CD4-positive, alpha-beta T cell (primary cell): ENCODE measurements around the gene TLE1. TPM values are rescaled to one million over a fixed set of nuclear protein-coding genes. Genes with fewer than 3 reads are reported as not detected.

ENCODE experiments used
- ATAC-seq: fragments of 200-7000 bp; cut with Tn5 transposase; one replicate; pipeline ENCODE4 v1.10.0; 2022; ENCODE audit warnings: mild to moderate bottlenecking; ENCODE audit not compliant: poor library complexity
- CTCF ChIA-PET: fragments of 350-600 bp; sonication (Branson Sonifier 250); formaldehyde crosslinking; loops from one replicate; lab custom pipeline; 2021; ENCODE audit warnings: antibody characterized with exemption, inconsistent platforms; lab: Charles Lee
- POLR2A ChIA-PET: fragments of 350-600 bp; sonication (Branson Sonifier 250); formaldehyde crosslinking; loops from one replicate; lab custom pipeline; 2021; ENCODE audit warnings: antibody characterized with exemption, inconsistent platforms; lab: Charles Lee
- DNase-seq, 14 experiments: peaks; one replicate each; pipeline ENCODE4 v3.0.0-alpha.2; 2013 to 2020; ENCODE audit warnings: mixed read lengths in 2 of 14
- H3K27ac ChIP-seq, 2 donors: one replicate each; pipeline versions ENCODE4 v1.5.1 to v1.7.0; 2013; ENCODE audit warnings: low read length in 2 of 2, low read depth in 1 of 2, mild to moderate bottlenecking in 1 of 2
- H3K27me3 ChIP-seq, 2 experiments: 1 replicate in 1 of 2; 2 replicates in 1 of 2; pipeline versions ENCODE4 v1.6.1 to v1.7.0; 2013; ENCODE audit warnings: low read length in 2 of 2, control low read depth in 1 of 2, mild to moderate bottlenecking in 1 of 2, moderate library complexity in 1 of 2; ENCODE audit not compliant: insufficient read depth in 2 of 2, control insufficient read depth in 1 of 2
- H3K36me3 ChIP-seq: one replicate; pipeline ENCODE4 v1.6.1; 2013; ENCODE audit warnings: low read length, control low read depth; ENCODE audit not compliant: insufficient read depth
- H3K4me1 ChIP-seq: one replicate; pipeline ENCODE4 v1.6.1; 2013; ENCODE audit warnings: low read length, control low read depth; ENCODE audit not compliant: insufficient read depth
- H3K4me3 ChIP-seq: one replicate; pipeline ENCODE4 v1.5.1; 2013; ENCODE audit warnings: mild to moderate bottlenecking, low read length, moderate library complexity
- H3K9me3 ChIP-seq, 2 experiments: 1 replicate in 1 of 2; 2 replicates in 1 of 2; pipeline versions ENCODE4 v1.6.1 to v1.7.0; 2013; ENCODE audit warnings: low read length in 2 of 2, mild to moderate bottlenecking in 2 of 2, control low read depth in 1 of 2, moderate library complexity in 1 of 2; ENCODE audit not compliant: control insufficient read depth in 1 of 2, insufficient read depth in 1 of 2
- H3K27ac Mint-ChIP-seq: one replicate; pipeline ENCODE4 v1.8.0; 2020; ENCODE audit warnings: mixed read lengths
- H3K27me3 Mint-ChIP-seq: one replicate; pipeline ENCODE4 v1.8.0; 2021; ENCODE audit warnings: mixed read lengths
- H3K36me3 Mint-ChIP-seq: one replicate; pipeline ENCODE4 v1.8.0; 2021; ENCODE audit warnings: low read depth, mixed read lengths
- H3K4me1 Mint-ChIP-seq: one replicate; pipeline ENCODE4 v1.8.0; 2021; ENCODE audit warnings: low read depth, mixed read lengths
- H3K4me3 Mint-ChIP-seq: one replicate; pipeline ENCODE4 v1.8.0; 2020; ENCODE audit warnings: mild to moderate bottlenecking, mixed read lengths
- H3K9me3 Mint-ChIP-seq: one replicate; pipeline ENCODE4 v1.8.0; 2020; ENCODE audit warnings: mixed read lengths
- intact Hi-C, 2 experiments: fragments of 100-400 bp; cut with DNase I in 1 of 2; cut with micrococcal nuclease in 1 of 2; formaldehyde crosslinking; loops; one replicate each; pipeline versions ENCODE4 v1.15.1 to v1.9.0; 2023 to 2025; cut with DNase I, micrococcal nuclease
- total RNA-seq, 174 experiments: library from RNA in 2 of 174; stranded (reverse) in 2 of 174; gene quantifications; one replicate each; pipeline ENCODE4 v1.2.3 and lab custom pipeline; 2021 to 2026
- TF ChIP-seq, protein P1 (sequence below): fragments of 200-600 bp; IDR thresholded peaks from one replicate; pipeline ENCODE4 v1.8.0; 2022; ENCODE audit warnings: antibody characterized with exemption, mild to moderate bottlenecking

TLE1 gene
- total RNA-seq, 2 experiments from 2014 or later, result 3.4 to 3.5 TPM

DNA sequence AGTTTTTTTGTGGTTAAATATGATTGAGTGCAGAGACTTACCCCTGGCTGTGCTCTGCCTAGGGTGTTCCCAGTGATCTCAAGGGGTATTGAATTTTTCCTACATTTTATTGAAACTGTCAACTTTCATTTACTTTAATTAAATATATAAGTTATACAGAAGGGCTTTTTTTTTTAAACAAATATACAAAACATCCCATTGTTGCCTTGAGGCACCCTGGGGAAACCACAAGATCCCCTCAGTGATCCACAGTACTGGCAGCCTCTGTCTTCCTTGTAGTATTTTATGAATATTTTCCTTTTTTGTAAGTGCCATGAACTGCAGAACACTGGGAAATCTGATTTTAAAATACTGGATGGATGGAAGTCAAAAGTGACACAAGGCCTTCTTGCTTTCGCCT, 123.7 kb downstream of the TLE1 start:
- H3K4me1 Mint-ChIP-seq, result no peaks in the 10 kb centered on the region
- intact Hi-C loops, result no loop called here
- ATAC-seq, result no peak
- TF ChIP-seq, protein P1, sequence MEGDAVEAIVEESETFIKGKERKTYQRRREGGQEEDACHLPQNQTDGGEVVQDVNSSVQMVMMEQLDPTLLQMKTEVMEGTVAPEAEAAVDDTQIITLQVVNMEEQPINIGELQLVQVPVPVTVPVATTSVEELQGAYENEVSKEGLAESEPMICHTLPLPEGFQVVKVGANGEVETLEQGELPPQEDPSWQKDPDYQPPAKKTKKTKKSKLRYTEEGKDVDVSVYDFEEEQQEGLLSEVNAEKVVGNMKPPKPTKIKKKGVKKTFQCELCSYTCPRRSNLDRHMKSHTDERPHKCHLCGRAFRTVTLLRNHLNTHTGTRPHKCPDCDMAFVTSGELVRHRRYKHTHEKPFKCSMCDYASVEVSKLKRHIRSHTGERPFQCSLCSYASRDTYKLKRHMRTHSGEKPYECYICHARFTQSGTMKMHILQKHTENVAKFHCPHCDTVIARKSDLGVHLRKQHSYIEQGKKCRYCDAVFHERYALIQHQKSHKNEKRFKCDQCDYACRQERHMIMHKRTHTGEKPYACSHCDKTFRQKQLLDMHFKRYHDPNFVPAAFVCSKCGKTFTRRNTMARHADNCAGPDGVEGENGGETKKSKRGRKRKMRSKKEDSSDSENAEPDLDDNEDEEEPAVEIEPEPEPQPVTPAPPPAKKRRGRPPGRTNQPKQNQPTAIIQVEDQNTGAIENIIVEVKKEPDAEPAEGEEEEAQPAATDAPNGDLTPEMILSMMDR, result no peak
- Histone ChIP-seq H3K4me3 (no peak overlapping the region), H3K4me1 (no peaks in the 10 kb centered on the region), H3K27me3 (no peaks in the 10 kb centered on the region), H3K36me3 (no peaks in the 10 kb centered on the region), H3K27ac (no peak overlapping the region), H3K9me3 (peaks cover 0 to 4% of the 10 kb centered on the region in 2 experiments)
- peaks cover 3% of the 10 kb centered on the region for H3K9me3 Mint-ChIP-seq
- ChIA-PET CTCF (no interaction called here), POLR2A (no interaction called here)
- H3K27me3 Mint-ChIP-seq, result no peaks in the 10 kb centered on the region
- no peaks in the 10 kb centered on the region for H3K36me3 Mint-ChIP-seq
- no peak overlapping the region for H3K4me3 Mint-ChIP-seq
- no peak for DNase-seq
- no peak overlapping the region for H3K27ac Mint-ChIP-seq

DNA sequence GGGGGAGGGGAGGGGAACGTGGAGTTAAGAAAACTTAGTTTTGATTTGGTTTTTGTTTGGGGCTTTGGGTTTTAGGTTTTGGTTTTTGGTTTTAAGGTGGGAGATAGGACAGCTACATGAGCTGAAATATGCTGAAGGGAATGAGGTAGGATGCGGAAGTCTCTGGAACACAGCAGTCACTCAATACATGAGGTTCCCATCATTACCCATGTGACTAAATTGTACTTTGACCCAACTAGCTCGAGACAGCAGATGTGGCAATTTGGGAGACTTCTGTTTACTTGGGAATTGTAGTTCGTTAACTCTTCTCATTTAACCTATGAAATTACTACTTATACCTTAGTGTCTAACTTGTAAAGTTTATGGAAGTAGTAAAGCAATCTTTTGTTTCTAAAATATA, 124.2 kb downstream of the TLE1 start:
- Histone ChIP-seq H3K27me3 (no peaks in the 10 kb centered on the region), H3K4me3 (no peak overlapping the region), H3K36me3 (no peaks in the 10 kb centered on the region), H3K4me1 (no peaks in the 10 kb centered on the region), H3K27ac (no peak overlapping the region), H3K9me3 (peaks cover 0 to 4% of the 10 kb centered on the region in 2 experiments)
- H3K36me3 Mint-ChIP-seq, result no peaks in the 10 kb centered on the region
- no peaks in the 10 kb centered on the region for H3K4me1 Mint-ChIP-seq
- POLR2A ChIA-PET, result no interaction called here
- peaks cover 3% of the 10 kb centered on the region for H3K9me3 Mint-ChIP-seq
- intact Hi-C loops, result no loop called here
- no peak overlapping the region for H3K4me3 Mint-ChIP-seq
- CTCF ChIA-PET, result no interaction called here
- ATAC-seq (no peak), DNase-seq (no peak)
- H3K27ac Mint-ChIP-seq, result no peak overlapping the region
- TF ChIP-seq, protein P1, result no peak
- no peaks in the 10 kb centered on the region for H3K27me3 Mint-ChIP-seq

GRCh38 chr9:81564632-81565031, 124.7 kb downstream of the TLE1 start:
- H3K27me3 Mint-ChIP-seq, result no peaks in the 10 kb centered on the region
- DNase-seq (no peak), ATAC-seq (no peak)
- TF ChIP-seq, protein P1, result no peak
- Histone ChIP-seq H3K36me3 (no peaks in the 10 kb centered on the region), H3K9me3 (peaks cover 0 to 4% of the 10 kb centered on the region in 2 experiments), H3K4me1 (no peaks in the 10 kb centered on the region), H3K27ac (no peak overlapping the region), H3K27me3 (no peaks in the 10 kb centered on the region), H3K4me3 (no peak overlapping the region)
- H3K4me3 Mint-ChIP-seq, result no peak overlapping the region
- H3K36me3 Mint-ChIP-seq, result no peaks in the 10 kb centered on the region
- ChIA-PET POLR2A (no interaction called here), CTCF (no interaction called here)
- no peak overlapping the region for H3K27ac Mint-ChIP-seq
- no peaks in the 10 kb centered on the region for H3K4me1 Mint-ChIP-seq
- intact Hi-C loops, result no loop called here
- H3K9me3 Mint-ChIP-seq, result peaks cover 3% of the 10 kb centered on the region
